OCI-LY1 (cell line): ENCODE measurements around the gene DNAAF1.

ENCODE experiments used
- EZH2 ChIP-seq: fragments of 200-600 bp; sonication (generic), shearing (Covaris generic); IDR thresholded peaks from 2 replicates; pipeline ENCODE4 v1.8.0; 2017; ENCODE audit warnings: borderline replicate concordance, mixed run types, mild to moderate bottlenecking, antibody characterized with exemption, low read length, moderate library complexity, mixed read lengths
- TF ChIP-seq, protein P1 (sequence below): fragments of 200-600 bp; sonication (generic), shearing (Covaris generic); IDR thresholded peaks from 2 replicates; pipeline ENCODE4 v1.5.1; 2017; ENCODE audit warnings: mild to moderate bottlenecking, antibody characterized with exemption, low read length, moderate library complexity, mixed read lengths

DNA sequence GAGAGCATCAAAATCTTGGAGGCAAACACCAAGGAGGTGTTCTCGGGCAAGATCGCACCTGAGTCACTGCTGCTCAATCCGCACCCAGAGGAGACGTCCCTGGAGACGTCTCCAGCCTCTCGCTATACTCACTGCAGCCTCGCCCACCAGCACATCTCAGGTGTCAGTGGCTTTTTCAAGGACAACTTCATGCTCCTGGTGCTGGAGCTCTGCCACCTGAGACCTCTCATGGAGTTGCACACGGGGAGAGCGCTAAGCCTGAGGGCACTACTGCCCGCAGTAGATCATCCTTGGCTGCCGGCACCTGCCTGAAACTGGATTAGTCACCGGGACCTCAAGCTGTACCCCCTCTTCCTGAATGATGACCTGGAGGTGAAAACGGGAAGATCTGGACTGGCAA lies 25.7 kb upstream of the DNAAF1 start:
- no peak for TF ChIP-seq EZH2
- TF ChIP-seq, protein P1, sequence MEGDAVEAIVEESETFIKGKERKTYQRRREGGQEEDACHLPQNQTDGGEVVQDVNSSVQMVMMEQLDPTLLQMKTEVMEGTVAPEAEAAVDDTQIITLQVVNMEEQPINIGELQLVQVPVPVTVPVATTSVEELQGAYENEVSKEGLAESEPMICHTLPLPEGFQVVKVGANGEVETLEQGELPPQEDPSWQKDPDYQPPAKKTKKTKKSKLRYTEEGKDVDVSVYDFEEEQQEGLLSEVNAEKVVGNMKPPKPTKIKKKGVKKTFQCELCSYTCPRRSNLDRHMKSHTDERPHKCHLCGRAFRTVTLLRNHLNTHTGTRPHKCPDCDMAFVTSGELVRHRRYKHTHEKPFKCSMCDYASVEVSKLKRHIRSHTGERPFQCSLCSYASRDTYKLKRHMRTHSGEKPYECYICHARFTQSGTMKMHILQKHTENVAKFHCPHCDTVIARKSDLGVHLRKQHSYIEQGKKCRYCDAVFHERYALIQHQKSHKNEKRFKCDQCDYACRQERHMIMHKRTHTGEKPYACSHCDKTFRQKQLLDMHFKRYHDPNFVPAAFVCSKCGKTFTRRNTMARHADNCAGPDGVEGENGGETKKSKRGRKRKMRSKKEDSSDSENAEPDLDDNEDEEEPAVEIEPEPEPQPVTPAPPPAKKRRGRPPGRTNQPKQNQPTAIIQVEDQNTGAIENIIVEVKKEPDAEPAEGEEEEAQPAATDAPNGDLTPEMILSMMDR: no peak
